Ishikawa (cell line): ENCODE measurements around the gene TEAD1.

Experiments used
- CEBPB ChIP-seq: IDR thresholded peaks from 2 replicates; pipeline ENCODE4 v1.6.1; 2012
- CREB1 ChIP-seq: IDR thresholded peaks from 2 replicates; pipeline ENCODE4 v1.6.1; 2012; ENCODE audit warnings: low read depth
- EGR1 ChIP-seq: IDR thresholded peaks from 2 replicates; pipeline ENCODE4 v1.6.1; 2012
- EP300 ChIP-seq: IDR thresholded peaks from 2 replicates; pipeline ENCODE4 v1.6.1; 2012; ENCODE audit warnings: borderline replicate concordance
- FOXM1 ChIP-seq: IDR thresholded peaks from 2 replicates; pipeline ENCODE4 v1.6.1; 2012; ENCODE audit warnings: low read depth, borderline replicate concordance
- MAX ChIP-seq: IDR thresholded peaks from 2 replicates; pipeline ENCODE4 v1.6.1; 2012
- NFIC ChIP-seq: IDR thresholded peaks from 2 replicates; pipeline ENCODE4 v1.6.1; 2012
- RAD21 ChIP-seq: IDR thresholded peaks from 2 replicates; pipeline ENCODE4 v1.6.1; 2012; ENCODE audit warnings: low read depth
- REST ChIP-seq: IDR thresholded peaks from 2 replicates; pipeline ENCODE4 v1.6.1; 2012; ENCODE audit warnings: low read depth, mild to moderate bottlenecking
- TCF12 ChIP-seq: IDR thresholded peaks from 2 replicates; pipeline ENCODE4 v1.6.1; 2012; ENCODE audit warnings: low read depth
- USF1 ChIP-seq: IDR thresholded peaks from 2 replicates; pipeline ENCODE4 v1.6.1; 2012

GRCh38 chr11:12815931-12816494 is 141.8 kb downstream of the TEAD1 start:
- TF ChIP-seq EP300 = no peak
- TF ChIP-seq CREB1 = no peak
- TF ChIP-seq FOXM1 = no peak
- TF ChIP-seq MAX = no peak
- no peak for TF ChIP-seq NFIC
- no peak for TF ChIP-seq EGR1
- TF ChIP-seq USF1 = no peak
- TF ChIP-seq REST = no peak
- TF ChIP-seq RAD21 = no peak
- TF ChIP-seq TCF12 = no peak
- TF ChIP-seq CEBPB = no peak
